Gastrocnemius medialis (tissue), 4 donors: ENCODE results near the gene BTNL2.
"Not testable (repeated sequence)": the region's sequence is repeated elsewhere in the genome, so short reads cannot be mapped to it uniquely, and the experiment has no call there.

Experiments used
- CTCF ChIP-seq, 5 experiments: fragments of 450-650 bp in 3 of 5; fragments of 200-600 bp in 2 of 5; sonication (generic) in 2 of 5; IDR thresholded peaks in 4 of 5; conservative IDR thresholded peaks in 1 of 5; 1 replicate in 4 of 5; 2 replicates in 1 of 5; pipeline ENCODE4 v1.5.1; 2016 to 2019; ENCODE audit warnings: antibody characterized with exemption in 5 of 5, mild to moderate bottlenecking in 3 of 5, moderate library complexity in 3 of 5
- POLR2A ChIP-seq, 2 donors: fragments of 450-650 bp; IDR thresholded peaks; one replicate each; pipeline ENCODE4 v1.6.1; 2017; ENCODE audit warnings: antibody characterized with exemption in 2 of 2, mild to moderate bottlenecking in 2 of 2, moderate library complexity in 2 of 2

DNA sequence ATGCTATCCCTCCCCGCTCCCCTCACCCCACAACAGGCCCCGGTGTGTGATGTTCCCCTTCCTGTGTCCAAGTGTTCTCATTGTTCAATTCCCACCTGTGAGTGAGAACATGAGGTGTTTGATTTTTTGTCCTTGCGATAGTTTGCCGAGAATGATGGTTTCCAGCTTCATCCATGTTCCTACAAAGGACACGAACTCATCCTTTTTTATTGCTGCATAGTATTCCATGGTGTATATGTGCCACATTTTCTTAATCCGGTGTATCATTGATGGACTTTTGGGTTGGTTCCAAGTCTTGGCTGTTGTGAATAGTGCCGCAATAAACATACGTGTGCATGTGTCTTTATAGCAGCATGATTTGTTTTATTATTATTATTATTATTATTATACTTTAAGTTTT lies 48.4 kb downstream of the BTNL2 start:
- TF ChIP-seq CTCF (IDR thresholded peaks at IDR 0.05 in 4 of 5, conservative IDR thresholded peaks at IDR 0.05 in 1 of 5); POLR2A (IDR thresholded peaks at IDR 0.05): not testable (repeated sequence)
